Stimulated activated naive CD4-positive, alpha-beta T cell (primary cell): ENCODE data around the gene MEIS2.

ENCODE experiments used
- DNase-seq, 6 experiments: peaks; one replicate each; lab custom pipeline; 2025; lab: John Stamatoyannopoulos, UW

Gene MEIS2

DNA sequence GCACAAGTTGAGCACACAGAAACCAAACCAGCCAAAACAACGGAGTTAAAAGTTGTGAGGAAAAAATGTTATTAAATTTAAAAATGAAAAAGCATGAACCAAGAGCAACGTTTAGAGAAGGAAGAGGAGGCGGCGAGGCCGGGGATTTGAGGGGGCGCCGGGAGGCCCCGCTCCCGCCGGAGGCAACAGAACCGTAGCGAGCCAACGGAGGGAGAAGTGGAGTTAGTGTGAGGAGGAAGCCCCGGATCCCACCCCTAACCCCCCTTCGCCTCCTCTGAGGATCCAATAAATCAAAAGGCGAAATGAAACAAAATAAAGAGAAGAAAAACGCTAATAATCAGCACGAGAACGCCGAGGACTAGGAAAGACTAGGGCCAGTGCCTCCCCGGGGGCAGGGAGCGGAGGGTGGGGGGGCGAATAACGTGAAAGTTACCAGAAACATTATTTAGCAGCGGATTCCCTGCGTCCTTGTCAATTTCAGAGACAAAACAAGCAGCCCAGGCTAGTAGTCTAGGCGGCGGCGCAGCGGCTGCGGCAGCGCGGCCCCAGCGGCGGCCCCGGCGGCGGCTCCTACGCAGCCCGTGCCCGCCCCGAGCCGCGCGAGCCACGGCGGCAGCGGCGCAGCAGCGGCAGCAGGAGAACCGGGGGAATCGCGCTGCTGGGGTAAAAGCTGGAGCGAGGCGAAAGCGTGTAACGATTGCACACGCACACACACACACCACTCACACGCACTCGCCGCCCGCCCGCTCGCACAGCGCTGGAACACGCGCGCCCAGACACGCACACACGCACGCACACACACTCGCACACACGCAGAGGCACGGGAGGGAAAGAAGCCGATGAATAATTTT lies 1.7 kb downstream of the MEIS2 start:
- DNase-seq = peak in 2 of 6 experiments; percentile 18 to 26

DNA sequence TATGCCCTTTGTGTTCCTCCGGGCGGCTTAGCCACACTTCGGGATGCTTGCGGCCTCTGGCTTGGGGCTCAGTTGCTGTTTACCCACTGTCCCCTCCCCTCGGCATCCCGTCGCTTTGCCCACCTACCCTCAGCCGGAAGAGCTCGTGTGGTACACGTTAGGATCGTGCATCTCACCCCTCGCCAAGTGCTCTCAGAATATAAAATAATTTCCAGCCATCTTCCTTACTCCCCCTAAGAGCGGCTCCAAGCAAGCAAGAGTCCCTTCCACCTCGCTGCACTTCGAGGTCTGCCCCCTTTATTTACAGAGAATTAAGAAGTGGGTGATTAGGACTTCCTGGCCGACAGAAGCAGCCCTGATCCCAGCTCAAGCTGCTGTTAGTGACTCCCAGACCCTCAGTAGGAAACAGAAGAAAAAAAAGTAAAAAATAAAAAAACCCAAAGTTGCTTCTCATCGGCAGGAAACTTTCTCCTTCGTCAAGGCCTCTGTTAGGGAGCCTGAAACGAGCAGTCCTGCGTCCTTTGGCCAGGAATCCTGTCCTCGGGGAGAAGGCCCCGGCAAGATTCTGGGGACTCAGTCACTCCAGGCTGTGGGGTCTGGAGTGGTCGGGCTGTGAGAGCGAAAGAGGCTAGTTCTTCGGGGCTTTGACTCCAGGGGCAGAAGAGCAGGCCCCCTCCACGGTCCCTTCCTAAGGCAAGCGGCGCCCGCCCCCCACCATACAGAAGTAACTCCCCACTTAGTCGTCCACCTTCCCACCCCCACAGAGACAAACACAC lies 3.0 kb downstream of the MEIS2 start:
- no peak for DNase-seq

GRCh38 chr15:37096558-37097143 lies 3.7 kb downstream of the MEIS2 start:
- DNase-seq = no peak

DNA sequence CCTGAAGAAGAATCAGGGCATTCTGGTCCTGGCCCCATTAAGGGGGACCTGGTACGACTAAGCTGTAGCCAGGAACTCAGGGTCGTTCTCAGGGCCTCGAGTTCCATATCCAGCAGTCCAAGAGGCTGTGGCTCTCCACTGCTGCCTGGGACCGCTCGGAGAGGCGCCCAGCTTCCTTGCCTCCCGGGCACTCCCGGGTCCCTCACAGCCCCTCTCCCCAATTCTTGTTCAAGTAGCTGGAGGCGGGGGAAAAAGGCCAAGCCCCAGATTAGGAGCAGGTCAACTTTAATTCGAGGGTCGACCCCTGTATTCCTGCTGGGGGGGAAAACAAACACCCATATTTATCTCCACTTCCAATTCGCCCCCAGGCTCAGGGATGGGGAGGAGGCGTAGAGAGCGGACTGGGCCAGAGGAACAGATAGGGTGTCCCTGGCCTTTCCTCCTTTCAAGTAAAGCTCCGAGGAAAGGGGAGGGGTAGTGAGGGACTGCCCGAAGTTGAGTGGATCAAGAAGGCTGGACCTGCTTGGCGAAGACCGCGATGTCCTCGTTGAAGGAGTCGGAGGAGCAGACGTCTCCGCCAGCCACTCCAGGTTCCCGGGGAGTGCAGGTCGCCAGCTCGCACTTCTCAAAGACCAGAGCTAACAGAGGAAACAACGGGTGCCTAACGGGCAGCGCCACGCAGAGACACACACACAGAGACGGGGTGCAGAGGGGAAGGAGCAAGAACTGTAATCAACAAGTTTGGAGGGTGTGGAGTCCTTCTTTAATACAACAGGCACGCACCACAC lies 4.4 kb downstream of the MEIS2 start:
- DNase-seq = no peak

DNA sequence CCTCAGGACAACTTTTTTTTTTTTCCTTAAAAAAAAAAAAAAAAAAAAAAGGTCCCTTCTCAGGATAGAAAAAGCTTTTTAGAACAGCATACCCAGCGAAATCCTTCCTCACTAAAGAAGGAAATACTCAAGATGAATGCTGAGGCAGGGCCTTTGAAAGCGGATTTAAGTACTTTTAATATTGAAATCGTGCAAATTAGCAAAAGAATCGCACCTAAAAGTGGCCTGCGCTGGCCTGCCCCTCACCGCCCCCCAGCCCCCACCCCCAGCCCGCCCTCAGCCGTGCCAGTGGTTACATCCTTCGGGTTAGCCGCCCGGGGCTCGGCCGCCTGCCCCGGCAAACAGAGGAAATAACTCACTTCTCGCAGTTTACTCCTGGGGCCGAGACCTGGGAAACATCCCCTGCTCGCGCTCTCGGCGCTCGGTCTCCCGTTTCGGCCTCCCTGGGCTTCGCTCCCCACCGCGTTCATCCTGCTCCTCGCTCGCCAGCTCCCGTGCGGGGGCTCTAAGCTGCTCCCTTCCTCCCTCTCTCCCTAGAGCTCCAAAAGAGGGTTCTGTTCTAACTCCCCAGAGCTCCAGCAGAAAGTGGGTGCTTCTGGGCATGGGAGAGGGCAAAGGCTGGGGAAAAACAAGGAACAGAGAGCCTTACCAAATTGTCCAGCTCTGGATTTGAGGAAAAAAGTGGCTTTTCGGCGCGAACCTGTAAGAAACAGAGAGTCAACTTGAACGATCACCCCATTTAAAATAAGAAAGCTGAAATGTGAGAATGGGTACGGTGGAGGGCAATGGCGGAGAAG lies 5.2 kb downstream of the MEIS2 start:
- no peak for DNase-seq

- no peak for DNase-seq
Measured at GRCh38 chr15:37094333-37094914, 5.9 kb downstream of the MEIS2 start.

DNA sequence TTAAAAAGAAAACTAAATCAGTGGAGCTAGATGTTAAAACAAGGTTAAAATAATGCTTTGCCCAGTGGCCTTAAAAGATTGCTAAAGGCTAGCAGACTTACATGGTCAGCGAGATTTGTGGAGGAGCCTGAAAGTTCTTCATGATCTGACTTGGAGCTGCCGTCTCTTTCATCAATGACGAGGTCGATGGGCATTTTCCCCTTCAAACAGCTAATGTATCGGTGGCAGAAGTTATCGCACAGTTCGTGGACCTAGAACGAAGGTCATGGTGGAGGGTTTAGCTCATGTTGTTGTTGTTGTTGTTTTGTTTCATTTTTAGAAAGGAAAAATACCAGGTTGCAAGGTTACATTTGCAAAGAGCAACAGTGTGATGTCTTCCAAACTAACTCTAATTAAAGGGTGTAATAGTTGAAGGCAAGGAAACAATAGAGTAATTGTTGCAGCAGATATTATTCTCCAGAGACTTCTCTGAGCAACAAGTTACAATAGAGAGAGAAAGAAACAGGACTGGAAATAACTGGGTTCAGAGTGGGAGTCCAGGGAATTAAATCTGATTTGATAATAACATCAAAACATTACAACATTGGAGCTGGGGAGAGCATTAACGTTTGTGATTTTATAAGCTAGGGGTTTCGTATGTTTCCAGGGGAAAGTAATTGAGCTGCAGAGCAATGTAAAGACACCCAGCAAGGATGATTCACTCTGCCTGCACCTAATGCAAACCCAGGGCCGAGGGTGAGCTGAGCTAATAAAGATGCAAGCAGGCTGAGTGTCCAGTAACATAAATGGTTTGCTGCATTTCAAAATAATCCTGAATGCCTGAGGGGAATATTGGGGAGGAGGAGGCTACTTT lies 6.6 kb downstream of the MEIS2 start:
- DNase-seq = no peak

- DNase-seq = no peak
Measured at GRCh38 chr15:37090543-37091175, 9.7 kb downstream of the MEIS2 start.

- no peak for DNase-seq
Measured at GRCh38 chr15:37088436-37088835, 11.9 kb downstream of the MEIS2 start.

DNA sequence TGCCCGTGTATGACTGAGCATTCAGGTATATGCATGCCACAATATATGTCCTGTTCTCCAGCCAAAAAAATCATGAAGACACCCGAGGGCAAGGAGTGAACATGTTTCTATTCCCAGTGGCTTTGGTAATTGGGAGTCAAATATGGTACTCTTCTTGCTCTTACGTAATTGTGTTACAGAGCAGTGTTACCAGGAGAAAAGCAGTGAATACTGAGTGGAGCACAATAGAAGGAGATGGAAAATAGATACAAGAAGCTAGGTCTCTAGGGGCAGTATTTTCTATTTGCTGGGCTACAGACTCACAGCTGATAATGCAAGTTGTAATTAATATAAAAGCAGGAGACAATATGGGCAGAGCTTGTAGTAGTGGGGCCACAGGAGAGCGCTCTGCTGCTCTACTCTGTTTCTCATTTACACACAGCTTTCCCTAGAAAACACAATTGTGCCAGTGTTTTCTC lies 13.2 kb downstream of the MEIS2 start:
- DNase-seq = no peak

DNA sequence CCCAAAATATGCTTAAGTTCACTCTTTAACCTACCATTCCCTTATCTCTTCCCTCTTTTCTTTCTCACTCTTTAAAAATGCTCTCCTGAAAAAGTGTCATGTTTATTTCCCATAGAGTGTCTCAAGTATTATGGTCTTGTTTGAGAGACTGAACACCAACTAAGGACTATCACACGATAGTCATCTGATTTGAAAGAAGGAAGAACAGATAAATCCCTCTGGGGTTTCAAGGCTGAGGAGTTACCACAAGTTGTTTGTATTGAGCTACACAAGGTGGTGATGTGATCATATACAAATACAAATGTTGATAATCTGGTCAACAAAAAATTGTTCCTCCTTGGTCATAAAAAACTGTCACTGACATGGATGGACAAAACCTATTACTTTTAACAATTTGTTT lies 13.8 kb downstream of the MEIS2 start:
- DNase-seq = no peak

- no peak for DNase-seq
Measured at GRCh38 chr15:37086120-37086519, 14.2 kb downstream of the MEIS2 start.

- no peak for DNase-seq
Measured at GRCh38 chr15:37084602-37085001, 15.7 kb downstream of the MEIS2 start.

GRCh38 chr15:37083610-37084009 lies 16.7 kb downstream of the MEIS2 start:
- DNase-seq = no peak

DNA sequence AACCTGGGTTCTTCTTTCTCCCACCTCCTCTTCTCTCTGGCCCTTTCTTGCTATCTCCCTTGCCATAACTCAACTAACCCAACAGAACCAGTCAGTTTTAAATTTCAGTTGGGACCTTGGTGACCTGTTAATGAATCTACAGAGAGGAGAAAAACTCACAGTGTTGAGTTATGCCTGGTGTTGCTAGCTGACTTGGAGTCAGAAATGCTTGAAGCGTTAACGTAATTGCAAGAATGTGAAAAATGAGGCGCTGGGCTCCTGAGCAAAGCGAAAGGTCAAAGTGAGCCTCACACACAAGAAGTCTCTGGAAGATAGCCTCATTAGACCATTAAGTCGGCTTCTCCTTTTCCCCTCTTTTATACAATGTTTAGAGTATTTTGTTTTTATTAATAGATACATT lies 18.4 kb downstream of the MEIS2 start:
- DNase-seq = no peak

DNA sequence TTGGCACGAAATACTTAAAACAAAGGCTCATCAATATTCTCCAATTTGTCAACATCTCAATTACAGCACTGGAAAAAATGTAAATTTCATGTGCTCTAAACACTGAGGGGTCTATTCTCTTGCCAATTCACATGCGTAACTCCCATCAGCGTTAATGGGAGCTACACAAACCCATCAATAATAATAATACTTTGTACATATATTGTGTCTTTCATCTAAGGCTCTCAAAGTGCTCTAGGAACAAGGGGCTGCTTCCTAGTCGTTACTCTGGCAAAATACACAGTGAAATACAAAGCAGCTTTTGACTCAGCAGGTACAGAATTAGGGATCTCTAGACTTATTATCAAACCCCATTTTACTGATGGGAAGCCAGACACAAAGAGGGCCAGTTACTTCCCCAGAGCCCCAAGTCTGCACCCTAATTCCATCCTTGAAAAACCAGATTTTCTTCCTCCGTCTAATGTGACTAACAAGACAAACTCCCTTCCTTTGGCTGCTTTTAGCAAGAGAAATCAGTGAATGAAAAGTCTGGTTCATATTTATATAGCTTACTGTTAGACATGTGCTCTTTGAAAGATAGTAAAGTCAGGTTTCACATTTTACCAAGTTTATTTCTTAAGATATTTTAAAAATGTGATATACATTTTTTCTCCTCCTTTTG lies 20.0 kb downstream of the MEIS2 start:
- no peak for DNase-seq

DNA sequence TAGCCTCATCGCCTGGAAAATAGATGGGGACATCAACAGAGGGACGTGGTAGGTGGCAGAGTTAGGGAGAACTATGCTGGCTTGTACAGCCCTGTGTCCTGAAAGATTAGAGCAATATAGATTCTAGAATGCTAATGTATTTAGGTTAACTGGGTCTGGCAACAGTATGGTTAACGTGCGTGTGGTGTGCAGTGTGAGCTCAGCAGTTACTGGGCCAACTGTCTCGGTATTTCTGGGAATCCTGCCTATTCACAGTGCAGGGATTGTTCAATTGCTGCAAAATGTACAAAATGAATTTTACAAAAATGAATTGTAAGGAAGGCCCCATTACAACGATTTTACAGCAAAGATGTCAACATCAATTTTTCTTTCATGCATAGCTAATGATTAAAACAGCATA lies 20.6 kb downstream of the MEIS2 start:
- no peak for DNase-seq

DNA sequence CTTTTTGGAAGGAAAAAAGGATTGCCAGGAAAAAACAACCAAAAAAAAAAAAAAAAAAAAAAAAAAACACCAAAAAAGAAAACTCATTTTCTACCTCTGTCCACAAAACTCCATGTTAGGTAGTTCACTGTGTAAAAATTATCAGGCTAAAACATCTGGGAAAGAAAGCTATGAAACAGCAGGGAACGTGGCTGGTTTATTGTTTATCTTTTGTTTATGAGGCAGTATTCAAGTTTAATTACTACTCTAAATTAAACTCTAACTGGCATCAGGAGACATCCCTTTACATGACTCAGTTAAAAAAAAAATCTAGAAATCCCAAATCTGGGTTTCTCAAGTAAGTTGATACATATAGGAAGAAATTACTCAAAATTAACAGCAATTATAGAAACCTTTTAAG lies 21.8 kb downstream of the MEIS2 start:
- no peak for DNase-seq
